HepG2 (cell line): ENCODE data around the gene POLR1E. TPM values are rescaled to one million over a fixed set of nuclear protein-coding genes. Genes with fewer than 3 reads are reported as not detected.
A peak's percentile ranks its signal among the peaks of the same experiment; 100 is the strongest.

Experiments
- FOXP4 ChIP-seq: sonication (generic); formaldehyde crosslinking; IDR thresholded peaks from 2 replicates; pipeline ENCODE4 v1.4.0; 2020; ENCODE audit warnings: missing genetic modification reagents
- MED13 ChIP-seq: sonication (generic); formaldehyde crosslinking; IDR thresholded peaks from 2 replicates; pipeline ENCODE4 v1.5.0; 2020; ENCODE audit warnings: missing genetic modification reagents
- MXI1 ChIP-seq: IDR thresholded peaks from 3 replicates; pipeline ENCODE4 v1.6.1; 2012; ENCODE audit warnings: low read depth, low read length, inconsistent platforms, borderline replicate concordance
- SMAD1 ChIP-seq: sonication (generic); formaldehyde crosslinking; IDR thresholded peaks from 2 replicates; pipeline ENCODE4 v1.4.0; 2020; ENCODE audit warnings: missing genetic modification reagents, low read depth, mild to moderate bottlenecking, borderline replicate concordance
- TERF1 ChIP-seq: sonication (generic); formaldehyde crosslinking; IDR thresholded peaks from 2 replicates; pipeline ENCODE4 v1.8.0; 2022; ENCODE audit warnings: mild to moderate bottlenecking, missing genetic modification reagents, moderate library complexity
- ZBTB10 ChIP-seq: sonication (generic); formaldehyde crosslinking; IDR thresholded peaks from 2 replicates; pipeline ENCODE4 v1.4.0; 2020; ENCODE audit warnings: missing genetic modification reagents, borderline replicate concordance
- ZKSCAN8 ChIP-seq: IDR thresholded peaks from 2 replicates; pipeline ENCODE4 v1.6.1; 2016; ENCODE audit warnings: borderline replicate concordance, missing genetic modification reagents, missing compliant biosample characterization
- ZNF124 ChIP-seq: sonication (generic); formaldehyde crosslinking; IDR thresholded peaks from 2 replicates; pipeline ENCODE4 v1.4.0; 2020; ENCODE audit warnings: missing genetic modification reagents
- ZNF260 ChIP-seq: sonication (generic); formaldehyde crosslinking; IDR thresholded peaks from 2 replicates; pipeline ENCODE4 v1.4.0; 2020; ENCODE audit warnings: missing genetic modification reagents, low read depth, mild to moderate bottlenecking, borderline replicate concordance
- ZNF687 ChIP-seq: sonication (generic); formaldehyde crosslinking; IDR thresholded peaks from 2 replicates; pipeline ENCODE4 v1.5.1; 2020; ENCODE audit warnings: mild to moderate bottlenecking, missing genetic modification reagents, moderate library complexity
- ZNF770 ChIP-seq: sonication (generic); formaldehyde crosslinking; IDR thresholded peaks from 2 replicates; pipeline ENCODE4 v1.5.0; 2020; ENCODE audit warnings: mild to moderate bottlenecking, missing genetic modification reagents
- ZNF790 ChIP-seq: sonication (generic); formaldehyde crosslinking; IDR thresholded peaks from 2 replicates; pipeline ENCODE4 v1.8.0; 2022; ENCODE audit warnings: missing genetic modification reagents, mild to moderate bottlenecking, borderline replicate concordance
- ZNF841 ChIP-seq: sonication (generic); formaldehyde crosslinking; IDR thresholded peaks from 2 replicates; pipeline ENCODE4 v1.8.1; 2023; ENCODE audit warnings: missing genetic modification reagents, borderline replicate concordance
- polyA plus RNA-seq, 8 experiments: library from polyadenylated mRNA; depleted of rRNA in 3 of 8; stranded (reverse) in 7 of 8; unstranded in 1 of 8; fragments of >200 nt; fragmentation: Illumina TruSeq in 4 of 8; extraction: Trizol in 4 of 8; gene quantifications; 2 replicates each; pipeline versions ENCODE4 v1.2.1 to v1.2.3, GENCODE V29; 2011 to 2016; ENCODE audit warnings: low read depth in 4 of 8, missing spikeins in 1 of 8, mixed read lengths in 1 of 8; ENCODE audit not compliant: insufficient read depth in 1 of 8
- total RNA-seq, 5 experiments: library from RNA; depleted of rRNA; stranded (reverse); fragments of >200 nt; fragmentation: Illumina TruSeq; extraction: Trizol; gene quantifications; 2 replicates each; pipeline ENCODE4 v1.2.3, GENCODE V29; 2016; ENCODE audit warnings: low read depth in 1 of 5

POLR1E gene
- total and polyA plus RNA-seq, 2 of the 13 experiments (the other 11 are each of a cell fraction or from before 2014, with no cell fraction given) = 23.0 to 37.8 TPM

GRCh38 chr9:37508135-37508833 is 22.5 kb downstream of the POLR1E start (continued):
- TF ChIP-seq ZNF687 (CRISPR knock-in tag) (peak; percentile 99), ZBTB10 (CRISPR knock-in tag) (no peak), ZKSCAN8 (CRISPR knock-in tag) (peak; percentile 72; the same call in 1 of the 2 replicates), ZNF841 (CRISPR knock-in tag) (peak; percentile 91; the same call in 1 of the 2 replicates), ZNF124 (CRISPR knock-in tag) (0 out of 2 replicates have a peak, but pooled peaks have one; percentile 53), ZNF790 (CRISPR knock-in tag) (no peak), MXI1 (peak; percentile 73; the same call in 1 of the 3 replicates), ZNF260 (CRISPR knock-in tag) (no peak), FOXP4 (CRISPR knock-in tag) (peak; percentile 79), TERF1 (CRISPR knock-in tag) (no peak), ZNF770 (CRISPR knock-in tag) (peak; percentile 86), MED13 (peak; percentile 77; the same call in 1 of the 2 replicates), SMAD1 (CRISPR knock-in tag) (no peak; the same call in 1 of the 2 replicates)
